SK-N-SH treated with all-trans-retinoic acid at 6 μM for 48 hours (cell line): ENCODE results near the gene FNDC4.

Source experiments
- ARNTL ChIP-seq: fragments of 450-650 bp; formaldehyde crosslinking; IDR thresholded peaks from 2 replicates; pipeline ENCODE4 v1.5.0; 2020; ENCODE audit warnings: low read depth, mild to moderate bottlenecking, moderate library complexity, borderline replicate concordance
- BACH2 ChIP-seq: fragments of 250-450 bp; sonication (Bioruptor Pico); IDR thresholded peaks from 2 replicates; pipeline ENCODE4 v1.9.0; 2021; ENCODE audit warnings: mild to moderate bottlenecking, borderline replicate concordance
- ESRRG ChIP-seq: fragments of 250-450 bp; sonication (Bioruptor Pico); IDR thresholded peaks from 2 replicates; pipeline ENCODE4 v1.6.1; 2021; ENCODE audit warnings: mild to moderate bottlenecking
- PATZ1 ChIP-seq: fragments of 250-450 bp; sonication (Bioruptor Pico); IDR thresholded peaks from 2 replicates; pipeline ENCODE4 v1.8.0; 2020; ENCODE audit warnings: mild to moderate bottlenecking, moderate library complexity, borderline replicate concordance
- PPARA ChIP-seq: fragments of 250-450 bp; sonication (Bioruptor Pico); IDR thresholded peaks from 2 replicates; pipeline ENCODE4 v1.5.0; 2020; ENCODE audit warnings: mild to moderate bottlenecking, borderline replicate concordance
- TOX ChIP-seq: fragments of 250-450 bp; sonication (Bioruptor Pico); IDR thresholded peaks from 2 replicates; pipeline ENCODE4 v1.8.0; 2021; ENCODE audit warnings: mild to moderate bottlenecking, moderate library complexity, borderline replicate concordance
- ZC3H10 ChIP-seq: fragments of 250-450 bp; sonication (Bioruptor Pico); IDR thresholded peaks from 2 replicates; pipeline ENCODE4 v1.5.1; 2021; ENCODE audit warnings: mild to moderate bottlenecking, moderate library complexity
- ZFP3 ChIP-seq: fragments of 250-450 bp; sonication (Bioruptor Pico); IDR thresholded peaks from 2 replicates; pipeline ENCODE4 v1.5.0; 2020; ENCODE audit warnings: mild to moderate bottlenecking, moderate library complexity
- ZFP30 ChIP-seq: fragments of 450-650 bp; formaldehyde crosslinking; IDR thresholded peaks from 2 replicates; pipeline ENCODE4 v1.5.0; 2022; ENCODE audit warnings: mild to moderate bottlenecking, moderate library complexity
- ZNF70 ChIP-seq: fragments of 450-650 bp; formaldehyde crosslinking; IDR thresholded peaks from 2 replicates; pipeline ENCODE4 v1.5.0; 2020; ENCODE audit warnings: mild to moderate bottlenecking, moderate library complexity
- ZNF8 ChIP-seq: fragments of 450-650 bp; formaldehyde crosslinking; IDR thresholded peaks from 2 replicates; pipeline ENCODE4 v1.5.0; 2020; ENCODE audit warnings: mild to moderate bottlenecking, moderate library complexity

- TF ChIP-seq BACH2, result no peak
- no peak for TF ChIP-seq ARNTL (CRISPR knock-in tag)
- TF ChIP-seq ZC3H10 (CRISPR knock-in tag), result no peak
- no peak for TF ChIP-seq PATZ1 (CRISPR knock-in tag)
- no peak for TF ChIP-seq PPARA (CRISPR knock-in tag)
- no peak for TF ChIP-seq ZFP30 (CRISPR knock-in tag)
- no peak for TF ChIP-seq ZNF70
- no peak for TF ChIP-seq TOX (CRISPR knock-in tag)
- no peak for TF ChIP-seq ZFP3 (CRISPR knock-in tag)
- no peak for TF ChIP-seq ZNF8 (CRISPR knock-in tag)
- no peak for TF ChIP-seq ESRRG (CRISPR knock-in tag)
These were observed 4.0 kb upstream of the FNDC4 start for GRCh38 chr2:27498975-27499374.
